HepG2 (cell line): Measurements from ENCODE around the gene CHKB. TPM values are rescaled to one million over a fixed set of nuclear protein-coding genes. Genes with fewer than 3 reads are reported as not detected.

Experiments used
- CEBPB ChIP-seq: IDR thresholded peaks from 2 replicates; pipeline ENCODE4 v1.6.1; 2011; ENCODE audit warnings: low read depth, low read length, improper control_type of control experiment, borderline replicate concordance
- CHD4 ChIP-seq: fragments of 200-600 bp; sonication (generic); IDR thresholded peaks from 2 replicates; pipeline ENCODE4 v1.7.0; 2017; ENCODE audit warnings: mild to moderate bottlenecking, low read length, borderline replicate concordance
- CREB3 ChIP-seq: sonication (generic); formaldehyde crosslinking; IDR thresholded peaks from 2 replicates; pipeline ENCODE4 v1.5.0; 2020; ENCODE audit warnings: missing genetic modification reagents
- HBP1 ChIP-seq: IDR thresholded peaks from 2 replicates; pipeline ENCODE4 v1.6.1; 2016; ENCODE audit warnings: low read depth, control low read depth
- KAT8 ChIP-seq: IDR thresholded peaks from 2 replicates; pipeline ENCODE4 v1.6.1; 2016; ENCODE audit warnings: missing genetic modification reagents, missing compliant biosample characterization
- MAF1 ChIP-seq: sonication (generic); formaldehyde crosslinking; IDR thresholded peaks from 2 replicates; pipeline ENCODE4 v1.5.0; 2020; ENCODE audit warnings: missing genetic modification reagents, borderline replicate concordance
- MEIS2 ChIP-seq: sonication (generic); formaldehyde crosslinking; IDR thresholded peaks from 2 replicates; pipeline ENCODE4 v1.9.0; 2021; ENCODE audit warnings: mild to moderate bottlenecking, missing genetic modification reagents
- POLR2G ChIP-seq: fragments of 200-400 bp; formaldehyde crosslinking; IDR thresholded peaks from 2 replicates; pipeline ENCODE4 v1.6.1; 2018; ENCODE audit warnings: mild to moderate bottlenecking, low read depth, low read length, moderate library complexity
- RARA ChIP-seq: IDR thresholded peaks from 2 replicates; pipeline ENCODE4 v1.6.1; 2016; ENCODE audit warnings: missing genetic modification reagents, missing compliant biosample characterization
- SCMH1 ChIP-seq: sonication (generic); formaldehyde crosslinking; IDR thresholded peaks from 2 replicates; pipeline ENCODE4 v1.9.0; 2021; ENCODE audit warnings: missing genetic modification reagents, mild to moderate bottlenecking, borderline replicate concordance
- ZBTB26 ChIP-seq: IDR thresholded peaks from 2 replicates; pipeline ENCODE4 v1.6.1; 2016; ENCODE audit warnings: missing compliant biosample characterization, missing genetic modification reagents, borderline replicate concordance
- ZBTB7B ChIP-seq: sonication (generic); formaldehyde crosslinking; IDR thresholded peaks from 2 replicates; pipeline ENCODE4 v1.4.0; 2020; ENCODE audit warnings: missing genetic modification reagents
- ZMYM2 ChIP-seq: sonication (generic); formaldehyde crosslinking; IDR thresholded peaks from 2 replicates; pipeline ENCODE4 v1.8.0; 2022; ENCODE audit warnings: mild to moderate bottlenecking, missing genetic modification reagents
- ZNF12 ChIP-seq: sonication (generic); formaldehyde crosslinking; IDR thresholded peaks from 2 replicates; pipeline ENCODE4 v1.5.0; 2020; ENCODE audit warnings: missing genetic modification reagents
- ZNF160 ChIP-seq: sonication (generic); formaldehyde crosslinking; IDR thresholded peaks from 2 replicates; pipeline ENCODE4 v1.8.0; 2022; ENCODE audit warnings: mild to moderate bottlenecking, inconsistent platforms, missing genetic modification reagents
- ZNF281 ChIP-seq: sonication (generic); formaldehyde crosslinking; IDR thresholded peaks from 2 replicates; pipeline ENCODE4 v1.4.0; 2020; ENCODE audit warnings: missing genetic modification reagents, borderline replicate concordance
- ZNF570 ChIP-seq: sonication (generic); formaldehyde crosslinking; IDR thresholded peaks from 2 replicates; pipeline ENCODE4 v1.4.0; 2020; ENCODE audit warnings: mild to moderate bottlenecking, missing genetic modification reagents, borderline replicate concordance
- ZNF598 ChIP-seq: sonication (generic); formaldehyde crosslinking; IDR thresholded peaks from 2 replicates; pipeline ENCODE4 v1.5.1; 2020; ENCODE audit warnings: mild to moderate bottlenecking, missing genetic modification reagents, borderline replicate concordance
- ZNF678 ChIP-seq: sonication (generic); formaldehyde crosslinking; IDR thresholded peaks from 2 replicates; pipeline ENCODE4 v1.4.0; 2020; ENCODE audit warnings: mild to moderate bottlenecking, missing genetic modification reagents
- ZNF709 ChIP-seq: sonication (generic); formaldehyde crosslinking; IDR thresholded peaks from 2 replicates; pipeline ENCODE4 v1.5.0; 2020; ENCODE audit warnings: mild to moderate bottlenecking, missing genetic modification reagents
- ZSCAN22 ChIP-seq: sonication (generic); formaldehyde crosslinking; IDR thresholded peaks from 2 replicates; pipeline ENCODE4 v1.4.0; 2020; ENCODE audit warnings: mild to moderate bottlenecking, missing genetic modification reagents
- ZSCAN5A ChIP-seq: sonication (generic); formaldehyde crosslinking; IDR thresholded peaks from 2 replicates; pipeline ENCODE4 v1.8.0; 2022; ENCODE audit warnings: mild to moderate bottlenecking, missing genetic modification reagents, borderline replicate concordance
- ZSCAN9 ChIP-seq: IDR thresholded peaks from 2 replicates; pipeline ENCODE4 v1.6.1; 2016; ENCODE audit warnings: borderline replicate concordance
- polyA plus RNA-seq, 8 experiments: library from polyadenylated mRNA; depleted of rRNA in 3 of 8; stranded (reverse) in 7 of 8; unstranded in 1 of 8; fragments of >200 nt; fragmentation: Illumina TruSeq in 4 of 8; extraction: Trizol in 4 of 8; gene quantifications; 2 replicates each; pipeline versions ENCODE4 v1.2.1 to v1.2.3, GENCODE V29; 2011 to 2016; ENCODE audit warnings: low read depth in 4 of 8, missing spikeins in 1 of 8, mixed read lengths in 1 of 8; ENCODE audit not compliant: insufficient read depth in 1 of 8
- total RNA-seq, 5 experiments: library from RNA; depleted of rRNA; stranded (reverse); fragments of >200 nt; fragmentation: Illumina TruSeq; extraction: Trizol; gene quantifications; 2 replicates each; pipeline ENCODE4 v1.2.3, GENCODE V29; 2016; ENCODE audit warnings: low read depth in 1 of 5

CHKB gene
- total and polyA plus RNA-seq, 2 of the 13 experiments (the other 11 are each of a cell fraction or from before 2014, with no cell fraction given) = 24.5 to 42.7 TPM

- no peak for TF ChIP-seq ZNF570
- TF ChIP-seq CHD4 = no peak
- TF ChIP-seq MAF1 (CRISPR knock-in tag) = no peak; the same call in 1 of the 2 replicates
- no peak for TF ChIP-seq ZNF598 (CRISPR knock-in tag)
- TF ChIP-seq ZBTB7B = no peak
- TF ChIP-seq ZNF678 = no peak
- no peak for TF ChIP-seq ZBTB26 (CRISPR knock-in tag)
- no peak for TF ChIP-seq SCMH1 (CRISPR knock-in tag)
- TF ChIP-seq MEIS2 (CRISPR knock-in tag) = peak; percentile 33; the same call in 1 of the 2 replicates
- TF ChIP-seq ZNF281 (CRISPR knock-in tag) = peak; percentile 91
- TF ChIP-seq HBP1 = no peak
- TF ChIP-seq ZNF160 = no peak
- TF ChIP-seq ZMYM2 (CRISPR knock-in tag) = no peak
- TF ChIP-seq ZNF12 = no peak
- no peak for TF ChIP-seq CEBPB
- no peak; the same call in 1 of the 2 replicates for TF ChIP-seq ZNF709
- TF ChIP-seq ZSCAN9 = no peak
- no peak for TF ChIP-seq KAT8 (CRISPR knock-in tag)
- no peak for TF ChIP-seq CREB3 (CRISPR knock-in tag)
- TF ChIP-seq ZSCAN22 (CRISPR knock-in tag) = no peak
- TF ChIP-seq ZSCAN5A = no peak
- peak; percentile 8; the same call in 1 of the 2 replicates for TF ChIP-seq POLR2G
- no peak for TF ChIP-seq RARA (CRISPR knock-in tag)
Measured at GRCh38 chr22:50530877-50531545, 51.6 kb downstream of the CHKB start (continued).
